Naive thymus-derived CD4-positive, alpha-beta T cell (primary cell): ENCODE measurements around the gene FLAD1. TPM values are rescaled to one million over a fixed set of nuclear protein-coding genes. Genes with fewer than 3 reads are reported as not detected.

Experiments
- ATAC-seq: fragments of 150-1000 bp; cut with Tn5 transposase; 2 replicates; pipeline ENCODE4 v1.10.0; 2021; ENCODE audit warnings: mild to moderate bottlenecking, moderate library complexity
- CTCF ChIA-PET: fragments of 350-600 bp; sonication (Branson Sonifier 250); formaldehyde crosslinking; loops from one replicate; lab custom pipeline; 2021; ENCODE audit warnings: antibody characterized with exemption; lab: Charles Lee
- POLR2A ChIA-PET: fragments of 350-600 bp; sonication (Branson Sonifier 250); formaldehyde crosslinking; loops from one replicate; lab custom pipeline; 2021; ENCODE audit warnings: antibody characterized with exemption, inconsistent platforms; lab: Charles Lee
- DNase-seq, 9 donors: peaks; one replicate each; pipeline versions ENCODE4 v3.0.0 to v3.0.0-alpha.2; 2020 to 2022; ENCODE audit warnings: mixed read lengths in 1 of 9
- H3K27ac ChIP-seq: one replicate; pipeline ENCODE4 v1.7.0; 2013; ENCODE audit warnings: mild to moderate bottlenecking, low read depth, low read length, moderate library complexity
- H3K27me3 ChIP-seq, 2 donors: one replicate each; pipeline ENCODE4 v1.7.0; 2013; ENCODE audit warnings: low read length in 2 of 2, mild to moderate bottlenecking in 2 of 2, moderate library complexity in 2 of 2; ENCODE audit not compliant: control insufficient read depth in 2 of 2, insufficient read depth in 2 of 2
- H3K36me3 ChIP-seq, 3 experiments: 1 replicate in 2 of 3; 2 replicates in 1 of 3; pipeline ENCODE4 v1.7.0; 2013; ENCODE audit warnings: low read length in 3 of 3, mild to moderate bottlenecking in 3 of 3, moderate library complexity in 1 of 3; ENCODE audit not compliant: insufficient read depth in 3 of 3, control insufficient read depth in 2 of 3
- H3K4me1 ChIP-seq, 2 donors: one replicate each; pipeline ENCODE4 v1.7.0; 2013; ENCODE audit warnings: low read length in 2 of 2, mild to moderate bottlenecking in 2 of 2, moderate library complexity in 1 of 2; ENCODE audit not compliant: control insufficient read depth in 2 of 2, insufficient read depth in 2 of 2
- H3K4me3 ChIP-seq: 2 replicates; pipeline ENCODE4 v1.7.0; 2013; ENCODE audit warnings: mild to moderate bottlenecking, low read length
- H3K9me3 ChIP-seq, 3 experiments: 1 replicate in 2 of 3; 2 replicates in 1 of 3; pipeline ENCODE4 v1.7.0; 2013; ENCODE audit warnings: low read length in 3 of 3; ENCODE audit not compliant: control insufficient read depth in 2 of 3
- H3K27ac Mint-ChIP-seq, 9 donors: one replicate each; pipeline ENCODE4 v1.8.0; 2020 to 2022; ENCODE audit warnings: mixed read lengths in 9 of 9, mild to moderate bottlenecking in 8 of 9, moderate library complexity in 5 of 9, inconsistent platforms in 2 of 9
- H3K27me3 Mint-ChIP-seq, 5 donors: one replicate each; pipeline ENCODE4 v1.8.0; 2021 to 2022; ENCODE audit warnings: mixed read lengths in 5 of 5, mild to moderate bottlenecking in 1 of 5
- H3K36me3 Mint-ChIP-seq, 5 donors: one replicate each; pipeline ENCODE4 v1.8.0; 2020 to 2022; ENCODE audit warnings: mixed read lengths in 5 of 5, mild to moderate bottlenecking in 3 of 5, inconsistent platforms in 1 of 5
- H3K4me1 Mint-ChIP-seq, 7 donors: one replicate each; pipeline ENCODE4 v1.8.0; 2020 to 2022; ENCODE audit warnings: mixed read lengths in 7 of 7, mild to moderate bottlenecking in 3 of 7, inconsistent platforms in 1 of 7
- H3K4me3 Mint-ChIP-seq, 10 donors: one replicate each; pipeline ENCODE4 v1.8.0; 2020 to 2022; ENCODE audit warnings: mild to moderate bottlenecking in 10 of 10, mixed read lengths in 10 of 10, moderate library complexity in 6 of 10, inconsistent platforms in 2 of 10
- H3K9me3 Mint-ChIP-seq, 11 donors: one replicate each; pipeline ENCODE4 v1.8.0; 2020 to 2022; ENCODE audit warnings: mixed read lengths in 11 of 11, mild to moderate bottlenecking in 4 of 11, inconsistent platforms in 1 of 11, moderate library complexity in 1 of 11
- intact Hi-C, 2 donors: fragments of 100-400 bp; cut with micrococcal nuclease; formaldehyde crosslinking; loops; one replicate each; pipeline ENCODE4 v1.15.1; 2023
- polyA plus RNA-seq, 2 donors: library from polyadenylated mRNA; unstranded; fragments of 300-500 nt; fragmentation: Illumina TruSeq; gene quantifications; one replicate each; pipeline ENCODE4 v1.2.3, GENCODE V29; 2021
- total RNA-seq, 6 experiments: library from RNA in 5 of 6; stranded (reverse) in 5 of 6; gene quantifications; 1 replicate in 5 of 6; 2 replicates in 1 of 6; pipeline ENCODE4 v1.2.3 and lab custom pipeline; 2021 to 2026

FLAD1 gene
- total and polyA plus RNA-seq, 7 experiments from 2014 or later = 24.4 to 50.2 (median 45.8) TPM

- peak overlapping the region; percentile 65 for H3K27ac ChIP-seq
- Mint-ChIP-seq H3K27me3 (no peaks in the 10 kb centered on the region), H3K4me3 (peak overlapping the region in 3 of 10 donors; percentile 26 to 67 (median 53)), H3K9me3 (peaks cover 0 to 3% (median 0%) of the 10 kb centered on the region in 11 donors), H3K27ac (peak overlapping the region; percentile 72 to 92 (median 88)), H3K36me3 (peaks cover 0 to 6% (median 0%) of the 10 kb centered on the region in 5 donors), H3K4me1 (peaks cover 49 to 73% (median 63%) of the 10 kb centered on the region in 7 donors)
- CTCF ChIA-PET = no interaction called here
- H3K36me3 ChIP-seq = peaks cover 0 to 26% (median 3%) of the 10 kb centered on the region in 3 experiments
- no peaks in the 10 kb centered on the region for H3K9me3 ChIP-seq
- no peaks in the 10 kb centered on the region for H3K27me3 ChIP-seq
- H3K4me3 ChIP-seq = no peak overlapping the region
- peaks cover 39 to 51% of the 10 kb centered on the region in 2 donors for H3K4me1 ChIP-seq
- ATAC-seq (no peak), DNase-seq (no peak)
- intact Hi-C loops = no loop called here
- POLR2A ChIA-PET = interaction anchor here (1.3 to 1.6 kb wide), 2 partner anchors 20 to 66 kb away, joined by 3 to 4 read pairs; partner anchors contain the start of gene PYGO2
These were observed 41.7 kb upstream of the FLAD1 start for GRCh38 chr1:154941333-154942013.

GRCh38 chr1:154943649-154944400, 39.3 kb upstream of the FLAD1 start:
- DNase-seq (peak in 1 of 9 donors; percentile 57), ATAC-seq (peak; percentile 43)
- peaks cover 0 to 16% (median 9%) of the 10 kb centered on the region in 5 donors for H3K36me3 Mint-ChIP-seq
- ChIA-PET CTCF (interaction anchor here (0.6 to 2.3 kb wide), 10 partner anchors 8 to 274 kb away, joined by 3 to 18 read pairs (median 3); partner anchors contain the start of gene PMVK), POLR2A (interaction anchor here (1.1 to 2.5 kb wide), 2 partner anchors 17 to 56 kb away, joined by 6 read pairs; partner anchors contain the start of gene PYGO2)
- peaks cover 11 to 49% (median 20%) of the 10 kb centered on the region in 3 experiments for H3K36me3 ChIP-seq
- no peak overlapping the region for H3K4me3 ChIP-seq
- H3K9me3 ChIP-seq = no peaks in the 10 kb centered on the region
- H3K4me1 Mint-ChIP-seq = peaks cover 43 to 60% (median 52%) of the 10 kb centered on the region in 7 donors
- H3K27ac ChIP-seq = peak overlapping the region; percentile 65
- H3K27me3 Mint-ChIP-seq = no peaks in the 10 kb centered on the region
- peak overlapping the region in 6 of 10 donors; percentile 7 to 67 (median 26) for H3K4me3 Mint-ChIP-seq
- no peaks in the 10 kb centered on the region for H3K27me3 ChIP-seq
- peak overlapping the region; percentile 52 to 95 (median 88) for H3K27ac Mint-ChIP-seq
- peaks cover 0 to 5% (median 0%) of the 10 kb centered on the region in 11 donors for H3K9me3 Mint-ChIP-seq
- intact Hi-C loops = loop anchor here in 1 of 2 donors (1.0 kb wide), 1 partner anchor 385 kb away; no protein-coding TSS in a partner anchor
- H3K4me1 ChIP-seq = peaks cover 38 to 42% of the 10 kb centered on the region in 2 donors

- peaks cover 0 to 3% (median 0%) of the 10 kb centered on the region in 11 donors for H3K9me3 Mint-ChIP-seq
- CTCF ChIA-PET = interaction anchor here (0.7 to 2.3 kb wide), 11 partner anchors 8 to 385 kb away, joined by 3 to 18 read pairs (median 3); partner anchors contain the start of gene PMVK
- POLR2A ChIA-PET = interaction anchor here (0.7 to 2.5 kb wide), 5 partner anchors 8 to 73 kb away, joined by 3 to 6 read pairs (median 6); partner anchors contain the start of genes PMVK and PYGO2
- no peak overlapping the region for H3K4me3 Mint-ChIP-seq
- peaks cover 38 to 42% of the 10 kb centered on the region in 2 donors for H3K4me1 ChIP-seq
- intact Hi-C loops = loop anchor here in 1 of 2 donors (1.0 kb wide), 1 partner anchor 385 kb away; no protein-coding TSS in a partner anchor
- H3K36me3 ChIP-seq = peaks cover 11 to 50% (median 20%) of the 10 kb centered on the region in 3 experiments
- H3K27ac ChIP-seq = peak overlapping the region; percentile 65
- H3K4me1 Mint-ChIP-seq = peaks cover 38 to 57% (median 50%) of the 10 kb centered on the region in 7 donors
- ATAC-seq (no peak), DNase-seq (no peak)
- H3K4me3 ChIP-seq = no peak overlapping the region
- peak overlapping the region in 8 of 9 donors; percentile 63 to 95 (median 88) for H3K27ac Mint-ChIP-seq
- H3K36me3 Mint-ChIP-seq = peaks cover 0 to 16% (median 10%) of the 10 kb centered on the region in 5 donors
- H3K27me3 Mint-ChIP-seq = no peaks in the 10 kb centered on the region
- no peaks in the 10 kb centered on the region for H3K27me3 ChIP-seq
- H3K9me3 ChIP-seq = no peaks in the 10 kb centered on the region
These were observed 38.6 kb upstream of the FLAD1 start for GRCh38 chr1:154944401-154945159.

GRCh38 chr1:154945160-154945961, 37.8 kb upstream of the FLAD1 start:
- POLR2A ChIA-PET = interaction anchor here (0.5 to 2.5 kb wide), 8 partner anchors 8 to 1010 kb away, joined by 3 to 8 read pairs (median 4); partner anchors contain the start of genes PMVK and PYGO2
- Mint-ChIP-seq H3K4me3 (no peak overlapping the region), H3K27ac (peak overlapping the region in 3 of 9 donors; percentile 31 to 88 (median 41)), H3K4me1 (peaks cover 37 to 54% (median 45%) of the 10 kb centered on the region in 7 donors), H3K9me3 (peaks cover 0 to 3% (median 0%) of the 10 kb centered on the region in 11 donors), H3K36me3 (peaks cover 0 to 18% (median 10%) of the 10 kb centered on the region in 5 donors), H3K27me3 (no peaks in the 10 kb centered on the region)
- peaks cover 11 to 52% (median 22%) of the 10 kb centered on the region in 3 experiments for H3K36me3 ChIP-seq
- no peaks in the 10 kb centered on the region for H3K27me3 ChIP-seq
- H3K27ac ChIP-seq = peak overlapping the region; percentile 65
- no peak for ATAC-seq
- intact Hi-C loops = no loop called here
- peaks cover 38 to 39% of the 10 kb centered on the region in 2 donors for H3K4me1 ChIP-seq
- DNase-seq = no peak
- no peak overlapping the region for H3K4me3 ChIP-seq
- H3K9me3 ChIP-seq = no peaks in the 10 kb centered on the region
- CTCF ChIA-PET = interaction anchor here (0.6 to 2.3 kb wide), 6 partner anchors 9 to 386 kb away, joined by 3 to 18 read pairs (median 3); partner anchors contain the start of gene PMVK
